Calu3 (cell line): ENCODE results near the gene FAM114A1. TPM values are rescaled to one million over a fixed set of nuclear protein-coding genes. Genes with fewer than 3 reads are reported as not detected.

Experiments
- BruUV-seq: library from RNA; stranded (reverse); fragments of 400-500 nt; replicated peaks from 2 replicates; lab custom pipeline; 2021; lab: Mats Ljungman, UMichigan
- CTCF ChIA-PET: fragments of 300-600 bp; sonication (Branson Sonifier 250); formaldehyde crosslinking; loops from one replicate; lab custom pipeline; 2022; ENCODE audit warnings: antibody characterized with exemption; lab: Charles Lee
- DNase-seq: peaks from one replicate; pipeline ENCODE4 v3.0.0; 2022
- H3K27ac Mint-ChIP-seq: one replicate; pipeline ENCODE4 v1.8.0; 2022; ENCODE audit warnings: mixed read lengths; ENCODE audit not compliant: unreplicated experiment
- H3K27me3 Mint-ChIP-seq: one replicate; pipeline ENCODE4 v1.8.0; 2022; ENCODE audit warnings: mixed read lengths; ENCODE audit not compliant: unreplicated experiment
- H3K36me3 Mint-ChIP-seq: one replicate; pipeline ENCODE4 v1.8.0; 2022; ENCODE audit warnings: mild to moderate bottlenecking, moderate library complexity, mixed read lengths; ENCODE audit not compliant: insufficient read depth, unreplicated experiment
- H3K4me1 Mint-ChIP-seq: one replicate; pipeline ENCODE4 v1.8.0; 2022; ENCODE audit warnings: mild to moderate bottlenecking, low read depth, mixed read lengths; ENCODE audit not compliant: unreplicated experiment
- H3K4me3 Mint-ChIP-seq: one replicate; pipeline ENCODE4 v1.8.0; 2022; ENCODE audit warnings: mild to moderate bottlenecking, low read depth, moderate library complexity, mixed read lengths; ENCODE audit not compliant: unreplicated experiment
- H3K9me3 Mint-ChIP-seq: one replicate; pipeline ENCODE4 v1.8.0; 2022; ENCODE audit warnings: low read depth, mixed read lengths; ENCODE audit not compliant: unreplicated experiment
- intact Hi-C: fragments of 100-400 bp; cut with micrococcal nuclease; formaldehyde crosslinking; loops from one replicate; pipeline ENCODE4 v1.10.0; 2022; ENCODE audit not compliant: unreplicated experiment
- total RNA-seq: library from RNA; stranded (reverse); gene quantifications from 2 replicates; pipeline ENCODE4 v1.2.3, GENCODE V29; 2022
- TF ChIP-seq, protein P1 (sequence below): fragments of 200-600 bp; IDR thresholded peaks from one replicate; pipeline ENCODE4 v1.8.0; 2022; ENCODE audit warnings: antibody characterized with exemption; ENCODE audit not compliant: unreplicated experiment

Gene FAM114A1
- total RNA-seq, 1 experiment from 2014 or later: 22.1 TPM

GRCh38 chr4:38837334-38837733 is 30.3 kb upstream of the FAM114A1 start:
- TF ChIP-seq, protein P1, sequence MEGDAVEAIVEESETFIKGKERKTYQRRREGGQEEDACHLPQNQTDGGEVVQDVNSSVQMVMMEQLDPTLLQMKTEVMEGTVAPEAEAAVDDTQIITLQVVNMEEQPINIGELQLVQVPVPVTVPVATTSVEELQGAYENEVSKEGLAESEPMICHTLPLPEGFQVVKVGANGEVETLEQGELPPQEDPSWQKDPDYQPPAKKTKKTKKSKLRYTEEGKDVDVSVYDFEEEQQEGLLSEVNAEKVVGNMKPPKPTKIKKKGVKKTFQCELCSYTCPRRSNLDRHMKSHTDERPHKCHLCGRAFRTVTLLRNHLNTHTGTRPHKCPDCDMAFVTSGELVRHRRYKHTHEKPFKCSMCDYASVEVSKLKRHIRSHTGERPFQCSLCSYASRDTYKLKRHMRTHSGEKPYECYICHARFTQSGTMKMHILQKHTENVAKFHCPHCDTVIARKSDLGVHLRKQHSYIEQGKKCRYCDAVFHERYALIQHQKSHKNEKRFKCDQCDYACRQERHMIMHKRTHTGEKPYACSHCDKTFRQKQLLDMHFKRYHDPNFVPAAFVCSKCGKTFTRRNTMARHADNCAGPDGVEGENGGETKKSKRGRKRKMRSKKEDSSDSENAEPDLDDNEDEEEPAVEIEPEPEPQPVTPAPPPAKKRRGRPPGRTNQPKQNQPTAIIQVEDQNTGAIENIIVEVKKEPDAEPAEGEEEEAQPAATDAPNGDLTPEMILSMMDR: no peak
- no peaks in the 10 kb centered on the region for H3K36me3 Mint-ChIP-seq
- H3K9me3 Mint-ChIP-seq: no peaks in the 10 kb centered on the region
- H3K27me3 Mint-ChIP-seq: no peaks in the 10 kb centered on the region
- no peak overlapping the region for H3K4me3 Mint-ChIP-seq
- no peak for DNase-seq
- no peak overlapping the region for H3K27ac Mint-ChIP-seq
- CTCF ChIA-PET: no interaction called here
- H3K4me1 Mint-ChIP-seq: no peaks in the 10 kb centered on the region
- BruUV-seq: no TSS peak
- intact Hi-C loops: no loop called here

DNA sequence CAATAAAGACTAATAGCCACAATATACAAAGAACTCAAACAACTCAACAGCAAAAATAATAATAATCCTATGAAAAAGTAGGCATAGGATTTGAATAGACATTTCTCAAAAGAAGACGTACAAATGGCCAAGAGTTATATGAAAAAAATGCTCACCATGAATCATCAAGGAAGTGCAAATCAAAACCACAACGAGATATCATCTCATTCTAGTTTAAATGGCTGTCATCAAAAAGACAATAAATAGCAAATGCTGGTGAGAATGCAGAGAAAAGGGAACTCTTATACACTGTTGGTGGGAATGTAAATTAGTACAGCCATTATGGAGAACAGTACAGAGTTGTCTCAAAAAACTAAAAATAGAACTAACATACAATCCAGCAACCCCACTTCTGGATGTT is 29.8 kb upstream of the FAM114A1 start:
- BruUV-seq: no TSS peak
- CTCF ChIA-PET: no interaction called here
- intact Hi-C loops: no loop called here
- no peaks in the 10 kb centered on the region for H3K36me3 Mint-ChIP-seq
- no peaks in the 10 kb centered on the region for H3K4me1 Mint-ChIP-seq
- H3K4me3 Mint-ChIP-seq: no peak overlapping the region
- no peaks in the 10 kb centered on the region for H3K27me3 Mint-ChIP-seq
- H3K27ac Mint-ChIP-seq: no peak overlapping the region
- no peak for DNase-seq
- TF ChIP-seq, protein P1: no peak
- H3K9me3 Mint-ChIP-seq: no peaks in the 10 kb centered on the region

- Mint-ChIP-seq H3K36me3 (no peaks in the 10 kb centered on the region), H3K4me1 (no peaks in the 10 kb centered on the region), H3K9me3 (no peaks in the 10 kb centered on the region), H3K27me3 (no peaks in the 10 kb centered on the region), H3K27ac (no peak overlapping the region), H3K4me3 (no peak overlapping the region)
- intact Hi-C loops: no loop called here
- CTCF ChIA-PET: no interaction called here
- TF ChIP-seq, protein P1: no peak
- no peak for DNase-seq
- BruUV-seq: no TSS peak
These were observed 24.6 kb upstream of the FAM114A1 start for GRCh38 chr4:38842994-38843393.

- CTCF ChIA-PET: no interaction called here
- H3K9me3 Mint-ChIP-seq: peaks cover 3% of the 10 kb centered on the region
- intact Hi-C loops: no loop called here
- no peak overlapping the region for H3K4me3 Mint-ChIP-seq
- DNase-seq: no peak
- no TSS peak for BruUV-seq
- H3K36me3 Mint-ChIP-seq: no peaks in the 10 kb centered on the region
- TF ChIP-seq, protein P1: no peak
- no peaks in the 10 kb centered on the region for H3K4me1 Mint-ChIP-seq
- H3K27ac Mint-ChIP-seq: no peak overlapping the region
- no peaks in the 10 kb centered on the region for H3K27me3 Mint-ChIP-seq
These were observed 21.6 kb upstream of the FAM114A1 start for GRCh38 chr4:38846015-38846414.
